ENCODE results near the gene NELL1.

The NELL1 gene

GRCh38 chr11:21411597-21411996 lies 742.2 kb downstream of the NELL1 start:
- DNase-seq (ENCODE audit: insufficient read length, low spot score) (no peak), FAIRE-seq (peak; percentile 38)
- TF ChIP-seq CTCF (IDR thresholded peaks at IDR 0.05; ENCODE audit: insufficient read depth, missing control alignments) = no peak

GRCh38 chr11:21412652-21413383 lies 743.4 kb downstream of the NELL1 start:
- FAIRE-seq (no peak), DNase-seq (ENCODE audit: insufficient read length, low spot score) (no peak)
- TF ChIP-seq CTCF (IDR thresholded peaks at IDR 0.05; ENCODE audit: insufficient read depth, missing control alignments) = no peak

- TF ChIP-seq CTCF (IDR thresholded peaks at IDR 0.05; ENCODE audit: insufficient read depth, missing control alignments) = no peak
- DNase-seq (ENCODE audit: insufficient read length, low spot score) = no peak
- FAIRE-seq = no peak
Observed at GRCh38 chr11:21414953-21415352, 745.6 kb downstream of the NELL1 start.

GRCh38 chr11:21415606-21416005 lies 746.2 kb downstream of the NELL1 start:
- FAIRE-seq (peak; percentile 60), DNase-seq (ENCODE audit: insufficient read length, low spot score) (no peak)
- no peak for TF ChIP-seq CTCF (IDR thresholded peaks at IDR 0.05; ENCODE audit: insufficient read depth, missing control alignments)

- FAIRE-seq (no peak), DNase-seq (ENCODE audit: insufficient read length, low spot score) (no peak)
- no peak for TF ChIP-seq CTCF (IDR thresholded peaks at IDR 0.05; ENCODE audit: insufficient read depth, missing control alignments)
Observed at GRCh38 chr11:21421711-21422329, 752.4 kb downstream of the NELL1 start.

- FAIRE-seq = no peak
- no peak for TF ChIP-seq CTCF (IDR thresholded peaks at IDR 0.05; ENCODE audit: insufficient read depth, missing control alignments)
- DNase-seq (ENCODE audit: insufficient read length, low spot score) = no peak
Observed at GRCh38 chr11:21426931-21427330, 757.5 kb downstream of the NELL1 start.

- TF ChIP-seq CTCF (IDR thresholded peaks at IDR 0.05; ENCODE audit: insufficient read depth, missing control alignments) = no peak
Observed at GRCh38 chr11:21427726-21428125, 758.3 kb downstream of the NELL1 start.

More at GRCh38 chr11:21427726-21428125, 758.3 kb downstream of the NELL1 start:
- DNase-seq (ENCODE audit: insufficient read length, low spot score) = no peak
- FAIRE-seq = no peak

Measured in D721Med (cell line).